ENCODE results near the gene CHRNB4.
"Not testable (repeated sequence)": the region's sequence is repeated elsewhere in the genome, so short reads cannot be mapped to it uniquely, and the experiment has no call there.

Gene CHRNB4, protein sequence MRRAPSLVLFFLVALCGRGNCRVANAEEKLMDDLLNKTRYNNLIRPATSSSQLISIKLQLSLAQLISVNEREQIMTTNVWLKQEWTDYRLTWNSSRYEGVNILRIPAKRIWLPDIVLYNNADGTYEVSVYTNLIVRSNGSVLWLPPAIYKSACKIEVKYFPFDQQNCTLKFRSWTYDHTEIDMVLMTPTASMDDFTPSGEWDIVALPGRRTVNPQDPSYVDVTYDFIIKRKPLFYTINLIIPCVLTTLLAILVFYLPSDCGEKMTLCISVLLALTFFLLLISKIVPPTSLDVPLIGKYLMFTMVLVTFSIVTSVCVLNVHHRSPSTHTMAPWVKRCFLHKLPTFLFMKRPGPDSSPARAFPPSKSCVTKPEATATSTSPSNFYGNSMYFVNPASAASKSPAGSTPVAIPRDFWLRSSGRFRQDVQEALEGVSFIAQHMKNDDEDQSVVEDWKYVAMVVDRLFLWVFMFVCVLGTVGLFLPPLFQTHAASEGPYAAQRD

DNA sequence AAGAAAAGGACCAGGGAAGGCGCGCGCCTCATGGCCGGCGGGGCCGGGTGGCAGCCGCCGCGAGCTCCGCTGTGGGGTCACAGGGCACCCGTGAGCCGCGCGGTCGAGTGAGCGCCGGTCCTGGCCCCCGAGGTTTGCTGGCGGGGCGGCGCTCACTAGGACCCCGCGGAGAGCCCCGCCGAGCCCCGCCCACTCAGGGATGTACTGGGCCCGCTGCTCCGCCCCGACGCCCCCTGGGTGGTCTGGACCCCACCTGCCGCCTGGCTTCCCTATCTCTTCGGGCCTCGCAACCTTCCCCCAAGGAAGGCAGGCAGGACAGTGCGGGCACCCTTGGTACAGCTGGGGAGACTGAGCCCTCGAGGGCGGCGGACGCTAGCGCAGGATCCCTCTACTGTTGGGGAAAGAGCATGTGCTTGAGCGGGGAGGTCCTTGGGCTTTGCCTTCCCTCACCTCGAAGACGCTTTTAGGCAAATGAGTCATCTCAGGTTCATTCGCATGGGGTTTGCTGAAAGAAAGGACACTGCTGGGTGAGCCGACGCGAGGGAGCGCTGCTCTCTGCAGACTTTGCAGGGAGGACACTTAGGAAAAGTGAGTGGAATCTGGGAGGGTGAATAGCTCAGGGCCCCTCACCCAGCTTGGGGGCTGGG, at the start of gene CHRNB4:
CHRNB4 (minus strand) TSS at position 109 of the 647 bp plus-strand sequence; CDS start at position 32, 77 bp downstream.
- no peak for DNase-seq

GRCh38 chr15:78689626-78690025, 48.6 kb upstream of the CHRNB4 start:
- no peak for DNase-seq

- DNase-seq: no peak
Measured at GRCh38 chr15:78685925-78686324, 44.9 kb upstream of the CHRNB4 start.

- DNase-seq: no peak
Measured at GRCh38 chr15:78685159-78685921, 44.3 kb upstream of the CHRNB4 start.

- no peak for DNase-seq
Measured at GRCh38 chr15:78684657-78685056, 43.6 kb upstream of the CHRNB4 start.

DNA sequence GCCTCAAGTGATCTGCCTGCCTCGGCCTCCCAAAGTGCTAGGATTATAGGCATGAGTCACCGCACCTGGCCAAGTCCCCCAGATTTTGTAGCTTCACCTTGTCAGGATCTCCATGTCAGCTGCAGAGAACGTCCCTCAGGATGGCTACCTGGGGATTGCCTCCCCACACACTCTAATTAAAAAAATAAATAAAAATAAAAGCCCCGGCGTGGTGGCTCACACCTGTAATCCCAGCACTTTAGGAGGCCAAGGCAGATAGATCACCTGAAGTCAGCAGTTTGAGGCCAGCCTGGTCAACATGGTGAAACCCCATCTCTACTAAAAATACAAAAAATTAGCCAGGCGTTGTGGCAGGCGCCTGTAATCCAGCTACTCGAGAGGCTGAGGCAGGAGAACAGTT, 42.6 kb upstream of the CHRNB4 start:
- not testable (repeated sequence) for DNase-seq

- DNase-seq: no peak
Measured at GRCh38 chr15:78682693-78683410, 41.8 kb upstream of the CHRNB4 start.

DNA sequence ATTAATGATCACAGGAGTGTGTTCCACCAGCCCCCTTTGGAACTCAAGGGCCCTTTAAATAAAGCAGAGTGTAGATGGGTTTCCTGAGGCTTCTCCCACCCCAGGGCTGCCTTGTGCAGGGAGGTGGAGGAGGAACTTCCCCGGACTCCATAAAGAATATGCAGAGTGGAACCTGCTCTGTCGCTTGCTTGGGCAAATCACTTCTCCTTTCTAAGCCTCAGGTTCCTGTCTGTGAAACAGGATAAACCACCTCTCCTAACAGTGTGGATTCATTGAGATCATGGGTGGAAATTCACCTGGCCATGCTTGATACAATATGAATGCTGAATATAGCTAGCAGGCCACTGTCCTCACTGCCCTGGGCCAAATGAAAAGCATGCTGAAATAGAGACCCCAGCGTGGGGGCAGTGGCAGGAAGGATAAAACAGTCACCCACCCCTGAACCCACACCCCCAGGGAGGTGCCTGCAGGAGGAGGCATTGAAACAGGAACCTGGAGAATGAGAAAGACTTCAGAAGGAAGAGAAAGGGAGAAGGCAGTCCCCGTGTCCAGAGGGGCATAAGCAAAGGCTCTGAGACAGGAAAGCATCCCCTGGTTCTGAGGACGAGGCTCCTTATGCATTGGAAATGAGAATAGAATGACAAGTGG, 41.1 kb upstream of the CHRNB4 start:
- no peak for DNase-seq

GRCh38 chr15:78681281-78682003, 40.4 kb upstream of the CHRNB4 start:
- DNase-seq: no peak

- no peak for DNase-seq
Measured at GRCh38 chr15:78680431-78681075, 39.5 kb upstream of the CHRNB4 start.

GRCh38 chr15:78679089-78679511, 38.1 kb upstream of the CHRNB4 start:
- no peak for DNase-seq

DNA sequence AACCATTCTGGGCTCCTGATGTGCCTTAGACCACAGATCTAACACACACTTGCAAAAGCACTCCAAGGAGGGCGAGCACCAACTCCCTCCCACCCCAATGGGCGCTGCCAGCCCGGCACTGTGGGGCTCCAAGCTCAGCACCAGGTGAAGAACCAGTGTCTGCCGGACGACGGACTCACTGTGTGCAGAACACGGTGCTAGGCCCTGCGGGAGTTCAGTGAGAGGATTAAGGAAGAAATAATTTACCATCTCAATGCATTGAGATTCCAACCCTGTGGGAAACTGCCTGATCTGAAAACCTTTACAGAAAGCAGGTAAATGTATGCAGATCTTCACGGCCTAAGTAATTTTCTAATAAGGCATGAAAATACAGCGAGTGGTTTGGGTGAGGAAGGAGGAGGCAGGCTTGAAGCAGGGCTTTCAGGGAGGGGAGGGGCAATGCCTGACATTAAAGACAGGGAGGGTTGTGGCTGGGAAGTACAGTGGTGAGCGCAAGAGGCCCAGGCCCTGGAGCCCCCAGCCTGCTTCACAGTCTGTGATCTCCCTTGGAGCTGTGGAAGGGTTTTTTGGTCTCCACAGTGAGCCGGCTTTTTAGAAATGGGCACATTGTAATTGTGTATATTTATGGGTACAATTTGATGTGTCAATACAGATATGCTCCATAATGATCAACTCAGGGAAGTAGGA, 35.6 kb upstream of the CHRNB4 start:
- DNase-seq: no peak

GRCh38 chr15:78675617-78676360, 34.8 kb upstream of the CHRNB4 start:
- DNase-seq: no peak

DNA sequence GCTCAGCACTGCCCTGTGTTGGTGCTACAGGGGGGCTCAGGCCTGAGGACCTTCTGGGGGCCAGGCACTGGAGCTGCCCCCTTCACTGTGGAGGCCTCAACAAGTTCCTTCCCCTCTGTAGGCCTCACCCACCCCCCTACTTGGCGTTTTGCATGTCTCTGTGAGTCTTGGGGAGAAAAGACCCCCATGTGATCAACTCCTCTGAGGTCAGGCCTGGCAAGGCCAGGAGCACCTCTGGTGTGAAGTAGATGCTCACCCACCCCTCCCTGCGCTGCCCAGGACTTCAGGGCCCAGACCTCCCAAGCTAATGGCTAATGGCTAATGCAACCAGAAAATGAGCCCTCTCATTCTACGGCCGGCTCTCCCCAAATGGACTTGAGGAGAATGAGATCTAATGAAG, 34.2 kb upstream of the CHRNB4 start:
- no peak for DNase-seq

- DNase-seq: no peak
Measured at GRCh38 chr15:78673917-78674444, 33.0 kb upstream of the CHRNB4 start.

DNA sequence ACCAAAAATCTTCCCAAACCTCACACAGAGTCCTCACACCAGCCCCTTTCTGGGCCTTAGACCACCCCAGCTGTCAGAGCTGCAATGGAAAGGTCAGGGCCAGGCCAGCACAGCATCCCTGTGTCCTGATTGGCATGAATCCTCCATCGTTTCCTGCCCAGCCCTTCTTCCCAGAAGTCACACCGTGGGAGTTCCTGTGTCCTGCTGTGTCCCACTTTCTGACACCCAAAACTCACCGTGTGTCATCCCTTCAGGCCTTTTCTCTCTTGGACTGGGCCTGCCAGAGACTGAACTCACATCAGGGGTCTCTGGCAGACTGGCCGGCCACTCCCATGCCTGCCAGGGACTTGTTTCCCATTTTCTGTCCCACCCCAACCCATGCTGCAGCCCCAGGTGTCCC, 32.5 kb upstream of the CHRNB4 start:
- no peak for DNase-seq

GRCh38 chr15:78672285-78673014, 31.4 kb upstream of the CHRNB4 start:
- DNase-seq: no peak

GRCh38 chr15:78671626-78672211, 30.7 kb upstream of the CHRNB4 start:
- no peak for DNase-seq

Measured in NCI-H2029 treated with DMSO at 0.1 percent for 48 hours (cell line).